ENCODE data around the gene OSBPL2. TPM values are rescaled to one million over a fixed set of nuclear protein-coding genes. Genes with fewer than 3 reads are reported as not detected.
A peak's percentile ranks its signal among the peaks of the same experiment; 100 is the strongest.

The OSBPL2 gene
- total RNA-seq, 2 experiments from 2014 or later, result 52.8 to 54.4 TPM

- H3K27ac Mint-ChIP-seq, result peak overlapping the region; percentile 76
- TF ChIP-seq CTCF (IDR thresholded peaks at IDR 0.05), result no peak
- no peaks in the 10 kb centered on the region for H3K9me3 Mint-ChIP-seq
- H3K27me3 Mint-ChIP-seq, result no peaks in the 10 kb centered on the region
- DNase-seq (peak in 3 of 14 experiments; percentile 10 to 45 (median 11)), ATAC-seq (ENCODE audit: poor library complexity) (no peak)
- Histone ChIP-seq H3K4me1 (ENCODE audit: insufficient read depth, low read length) (peaks cover 46% of the 10 kb centered on the region), H3K36me3 (ENCODE audit: insufficient read depth, low read length) (peaks cover 46% of the 10 kb centered on the region), H3K4me3 (ENCODE audit: low read length) (peak overlapping the region; percentile 89), H3K27ac (ENCODE audit: low read depth in 1 of 2, low read length in 2 of 2) (peak overlapping the region in 1 of 2 donors; percentile 29), H3K9me3 (ENCODE audit: control insufficient read depth in 1 of 2, insufficient read depth in 1 of 2, low read length in 2 of 2) (no peaks in the 10 kb centered on the region), H3K27me3 (ENCODE audit: control insufficient read depth in 1 of 2, insufficient read depth in 2 of 2, low read length in 2 of 2) (no peaks in the 10 kb centered on the region)
- intact Hi-C loops (cut with DNase I, micrococcal nuclease), result loop anchor here (1.0 to 5.0 kb wide), 8 partner anchors 64 to 504 kb away; partner anchors contain the start of genes LSM14B (in 2 of the 2), OSBPL2 (in 2 of the 2), LAMA5 (in 1 of the 2) and MTG2 (in 1 of the 2)
- H3K4me3 Mint-ChIP-seq, result peak overlapping the region; percentile 93
- H3K4me1 Mint-ChIP-seq (ENCODE audit: low read depth), result peaks cover 26% of the 10 kb centered on the region
- H3K36me3 Mint-ChIP-seq (ENCODE audit: low read depth), result peaks cover 50% of the 10 kb centered on the region
- ChIA-PET CTCF (interaction anchor here (2.6 kb wide), 1 partner anchor 79 kb away, joined by 12 read pairs; no protein-coding TSS in a partner anchor), POLR2A (interaction anchor here (0.8 to 1.6 kb wide), 3 partner anchors 65 to 104 kb away, joined by 3 to 8 read pairs (median 4); partner anchors contain the start of genes CABLES2, OSBPL2 and RPS21)
Observed at GRCh38 chr20:62303340-62304226, 65.3 kb downstream of the OSBPL2 start.

- ChIA-PET POLR2A (no interaction called here), CTCF (interaction anchor here (2.6 kb wide), 1 partner anchor 78 kb away, joined by 12 read pairs; no protein-coding TSS in a partner anchor)
- intact Hi-C loops (cut with DNase I, micrococcal nuclease), result loop anchor here (2.0 to 5.0 kb wide), 4 partner anchors 63 to 503 kb away; partner anchors contain the start of gene LAMA5 (in 1 of the 2)
- no peak for TF ChIP-seq CTCF (IDR thresholded peaks at IDR 0.05)
- Histone ChIP-seq H3K27ac (ENCODE audit: low read depth in 1 of 2, low read length in 2 of 2) (no peak overlapping the region), H3K9me3 (ENCODE audit: control insufficient read depth in 1 of 2, insufficient read depth in 1 of 2, low read length in 2 of 2) (no peaks in the 10 kb centered on the region), H3K4me3 (ENCODE audit: low read length) (peak overlapping the region; percentile 89), H3K4me1 (ENCODE audit: insufficient read depth, low read length) (peaks cover 46% of the 10 kb centered on the region), H3K27me3 (ENCODE audit: control insufficient read depth in 1 of 2, insufficient read depth in 2 of 2, low read length in 2 of 2) (no peaks in the 10 kb centered on the region), H3K36me3 (ENCODE audit: insufficient read depth, low read length) (peaks cover 51% of the 10 kb centered on the region)
- Mint-ChIP-seq H3K36me3 (ENCODE audit: low read depth) (peaks cover 55% of the 10 kb centered on the region), H3K9me3 (no peaks in the 10 kb centered on the region), H3K27me3 (no peaks in the 10 kb centered on the region), H3K4me3 (peak overlapping the region; percentile 93), H3K27ac (peak overlapping the region; percentile 76), H3K4me1 (ENCODE audit: low read depth) (peaks cover 26% of the 10 kb centered on the region)
- ATAC-seq (ENCODE audit: poor library complexity) (no peak), DNase-seq (no peak)
Observed at GRCh38 chr20:62304331-62305148, 66.2 kb downstream of the OSBPL2 start.

GRCh38 chr20:62305149-62305764 is 66.9 kb downstream of the OSBPL2 start:
- intact Hi-C loops (cut with DNase I, micrococcal nuclease), result loop anchor here in 1 of 2 experiments (2.0 kb wide), 1 partner anchor 238 kb away; no protein-coding TSS in a partner anchor
- Mint-ChIP-seq H3K4me1 (ENCODE audit: low read depth) (peaks cover 26% of the 10 kb centered on the region), H3K27me3 (no peaks in the 10 kb centered on the region), H3K4me3 (peak overlapping the region; percentile 93), H3K27ac (peak overlapping the region; percentile 17), H3K9me3 (no peaks in the 10 kb centered on the region), H3K36me3 (ENCODE audit: low read depth) (peaks cover 55% of the 10 kb centered on the region)
- DNase-seq (no peak), ATAC-seq (ENCODE audit: poor library complexity) (no peak)
- no peak for TF ChIP-seq CTCF (IDR thresholded peaks at IDR 0.05)
- Histone ChIP-seq H3K36me3 (ENCODE audit: insufficient read depth, low read length) (peaks cover 51% of the 10 kb centered on the region), H3K4me3 (ENCODE audit: low read length) (peak overlapping the region; percentile 89), H3K4me1 (ENCODE audit: insufficient read depth, low read length) (peaks cover 46% of the 10 kb centered on the region), H3K27ac (ENCODE audit: low read depth in 1 of 2, low read length in 2 of 2) (no peak overlapping the region), H3K27me3 (ENCODE audit: control insufficient read depth in 1 of 2, insufficient read depth in 2 of 2, low read length in 2 of 2) (no peaks in the 10 kb centered on the region), H3K9me3 (ENCODE audit: control insufficient read depth in 1 of 2, insufficient read depth in 1 of 2, low read length in 2 of 2) (no peaks in the 10 kb centered on the region)
- CTCF ChIA-PET, result no interaction called here
- POLR2A ChIA-PET, result no interaction called here
